Right renal pelvis (tissue), 4 donors: ENCODE measurements around the gene CANT1. TPM values are rescaled to one million over a fixed set of nuclear protein-coding genes. Genes with fewer than 3 reads are reported as not detected.

ENCODE experiments used
- DNase-seq, 4 donors: peaks; one replicate each; pipeline ENCODE4 v3.0.0-alpha.2; 2013; ENCODE audit warnings: low read depth in 4 of 4, low spot score in 3 of 4, missing footprints in 1 of 4
- polyA plus RNA-seq, 4 donors: library from polyadenylated mRNA; unstranded; fragments of 120-200 nt; gene quantifications; one replicate each; pipeline ENCODE4 v1.2.1, GENCODE V29; 2013; ENCODE audit not compliant: insufficient read length in 4 of 4

CANT1 gene
- 10 to 100 TPM; 44.6 to 55.8 (median 49.6) TPM for polyA plus RNA-seq

DNA sequence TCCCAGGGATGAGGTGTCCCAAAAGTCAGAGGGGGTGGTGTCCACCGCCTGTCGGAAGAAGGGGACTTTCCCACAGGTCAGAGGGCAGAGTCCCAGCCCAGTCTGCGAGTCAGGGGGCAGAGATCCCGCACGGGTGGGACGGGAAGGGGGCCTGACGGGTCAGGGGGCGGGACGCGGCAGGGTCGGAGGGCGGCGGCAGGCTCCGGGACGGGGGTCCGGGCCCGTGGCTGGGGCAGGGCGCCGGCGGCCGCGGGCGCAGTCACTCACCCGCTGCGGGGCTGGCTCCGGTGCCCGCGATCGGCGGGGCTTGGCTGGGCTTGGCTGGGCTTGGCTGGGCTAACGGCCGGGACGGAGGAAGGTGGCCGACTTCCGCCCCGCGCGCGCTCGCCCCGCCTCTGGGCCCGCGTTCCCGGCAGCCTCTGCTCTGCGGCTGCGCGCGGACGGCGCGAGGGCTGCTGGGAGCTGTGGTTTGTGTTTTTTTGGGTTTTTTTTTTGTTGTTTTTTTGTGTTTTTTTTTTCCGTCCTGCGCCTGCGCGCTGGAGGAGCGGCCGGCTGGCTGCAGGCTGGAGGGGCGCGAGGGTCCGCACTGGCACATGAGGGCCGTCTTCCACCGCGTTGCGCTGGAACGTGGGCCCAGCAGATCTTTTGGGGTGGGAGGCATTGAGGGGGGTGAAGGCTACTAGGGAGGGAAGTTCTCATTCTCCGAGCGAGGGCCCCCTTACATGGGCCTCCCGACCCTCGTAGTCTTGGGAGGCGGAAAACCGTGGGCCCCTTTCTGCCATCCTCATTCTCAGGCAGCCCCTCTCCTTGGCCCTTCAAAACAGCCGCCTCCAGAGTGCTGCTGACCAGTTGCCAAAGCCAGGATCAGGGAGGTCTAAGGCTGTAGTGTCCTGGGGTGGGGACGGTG lies at the start of gene CANT1:
CANT1 (minus strand) TSS at position 368 of the 907 bp plus-strand sequence. CDS start 12,142 bp downstream, outside the sequence.
- peak; percentile 77 to 87 (median 82) for DNase-seq

DNA sequence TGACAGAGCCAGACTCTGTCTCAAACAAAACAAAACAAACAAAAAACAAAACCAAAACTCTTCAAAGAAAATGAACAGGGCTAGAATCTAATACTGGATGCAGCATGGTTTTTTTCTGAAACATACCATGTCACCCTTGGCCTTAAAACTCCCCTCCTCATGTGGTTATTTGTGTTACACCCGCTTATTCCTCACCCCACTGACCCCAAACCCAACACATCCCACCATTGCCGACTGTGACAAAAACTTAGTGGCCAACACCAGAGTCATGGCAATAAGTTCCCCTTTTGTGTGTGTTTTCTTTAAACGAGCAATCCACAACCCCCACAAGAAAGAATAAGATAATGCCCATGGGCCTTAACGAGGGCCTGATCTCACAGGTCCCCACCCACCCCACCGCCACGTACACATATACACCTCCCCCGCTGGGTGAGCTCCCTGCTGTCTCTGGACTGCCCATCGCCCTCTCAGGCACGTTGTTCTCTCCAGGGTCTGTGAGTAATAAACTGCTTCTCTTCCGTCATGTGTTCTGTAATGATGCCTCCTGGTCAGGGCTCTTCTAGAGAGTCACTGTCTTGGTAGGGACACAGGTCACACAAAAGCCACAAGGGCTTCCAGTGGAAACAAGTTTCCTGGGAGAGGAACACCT lies 48.3 kb upstream of the CANT1 start:
- DNase-seq: no peak

DNA sequence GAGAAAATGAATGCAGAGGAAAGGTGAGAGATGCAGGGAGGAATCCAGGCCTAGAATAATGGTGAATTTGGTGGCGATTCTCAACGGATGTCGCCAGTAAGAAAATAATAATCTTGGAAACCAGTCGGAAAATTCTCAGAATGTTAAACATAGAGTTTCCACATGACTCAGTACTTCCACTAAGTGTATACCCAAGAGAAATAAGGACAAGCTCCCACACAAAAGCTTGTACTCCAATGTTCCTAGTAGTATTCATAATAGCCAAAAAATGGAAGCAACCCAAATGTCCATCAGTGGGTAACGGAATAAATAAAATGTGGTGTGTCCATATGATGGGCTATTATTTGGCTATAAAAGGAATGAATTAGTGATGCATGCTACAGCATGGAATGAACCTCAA lies 45.6 kb upstream of the CANT1 start:
- no peak for DNase-seq

DNA sequence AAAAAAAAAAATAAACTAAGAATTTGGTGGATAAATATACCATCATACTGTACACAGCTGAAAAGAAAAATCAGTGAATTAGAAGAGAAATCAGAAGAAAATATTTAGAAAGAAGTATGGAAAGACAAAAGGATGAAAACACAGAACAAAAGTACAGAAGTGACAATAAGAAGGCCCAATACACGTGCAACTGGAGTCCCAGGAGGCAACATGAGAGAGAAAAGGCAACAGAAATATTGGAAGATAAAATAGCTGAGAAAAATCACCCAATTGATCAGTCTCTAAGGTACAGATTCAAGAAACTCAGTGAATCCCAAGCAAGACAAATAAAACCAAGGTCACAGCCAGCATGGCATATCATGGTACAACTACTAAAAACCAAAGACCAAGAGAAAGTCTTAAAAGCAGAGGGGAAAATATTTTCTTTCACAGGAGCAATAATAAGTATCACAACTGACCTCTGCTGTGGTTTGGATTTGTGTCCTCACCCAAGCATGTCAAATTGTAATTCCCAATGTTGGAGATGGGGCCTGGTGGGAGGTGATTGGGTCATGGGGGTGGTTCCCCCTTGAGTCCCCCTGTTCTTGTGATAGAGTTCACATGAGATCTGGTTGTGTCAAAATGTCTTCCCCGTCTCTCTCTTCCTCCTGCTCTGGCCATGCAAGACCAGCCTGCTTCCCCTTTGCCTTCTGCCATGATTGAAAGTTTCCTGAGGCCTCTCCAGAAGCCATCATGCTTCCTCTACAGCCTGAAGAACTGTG lies 44.8 kb upstream of the CANT1 start:
- no peak for DNase-seq

DNA sequence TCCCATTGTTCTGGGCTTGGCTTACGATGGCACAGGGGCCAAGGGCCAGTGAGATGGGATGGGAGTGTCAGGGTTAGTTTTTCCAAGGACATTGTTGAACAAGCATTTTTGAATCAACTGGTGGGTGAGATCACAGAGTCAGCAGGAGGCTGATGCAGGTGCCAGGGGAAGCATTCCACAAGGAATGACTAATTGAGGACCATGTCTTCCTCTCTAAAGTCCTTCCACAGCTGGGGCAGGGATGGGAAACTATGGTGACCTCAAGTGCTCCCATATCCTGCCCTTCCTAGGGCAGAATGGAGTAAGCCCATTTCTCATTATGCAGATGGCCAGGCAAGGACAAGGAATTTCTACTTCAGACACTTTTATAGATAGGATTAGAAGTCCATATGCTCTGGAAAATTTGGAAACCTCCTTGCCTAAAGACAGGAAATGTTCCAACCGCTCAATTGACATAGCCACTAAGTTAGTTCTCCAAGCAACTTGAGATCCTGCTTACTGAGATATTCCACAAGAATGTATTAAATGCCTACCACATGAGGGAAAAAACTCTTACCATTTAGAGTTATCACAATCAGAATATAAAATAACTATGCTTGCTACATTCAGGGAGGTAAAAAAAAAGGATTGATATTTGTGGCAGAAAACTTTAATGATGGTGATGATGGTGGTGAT lies 43.8 kb upstream of the CANT1 start:
- DNase-seq: no peak

DNA sequence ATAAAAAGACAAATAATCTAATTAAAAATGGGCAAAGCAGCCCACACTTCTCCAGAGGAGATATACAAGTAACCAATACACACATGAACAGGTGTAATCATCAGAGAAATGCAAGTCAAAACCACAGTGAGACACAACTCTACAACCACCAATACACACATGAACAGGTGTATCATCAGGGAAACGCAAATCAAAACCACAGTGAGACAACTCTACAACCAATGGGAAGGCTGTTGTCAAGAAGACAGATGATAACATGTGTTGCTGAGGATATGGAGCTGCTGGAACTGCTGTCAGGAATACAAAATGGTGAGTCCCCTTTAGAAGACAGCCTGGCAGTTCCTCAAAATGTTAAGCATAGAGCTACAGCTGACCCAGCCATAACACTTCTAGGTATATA lies 42.6 kb upstream of the CANT1 start:
- no peak for DNase-seq

DNA sequence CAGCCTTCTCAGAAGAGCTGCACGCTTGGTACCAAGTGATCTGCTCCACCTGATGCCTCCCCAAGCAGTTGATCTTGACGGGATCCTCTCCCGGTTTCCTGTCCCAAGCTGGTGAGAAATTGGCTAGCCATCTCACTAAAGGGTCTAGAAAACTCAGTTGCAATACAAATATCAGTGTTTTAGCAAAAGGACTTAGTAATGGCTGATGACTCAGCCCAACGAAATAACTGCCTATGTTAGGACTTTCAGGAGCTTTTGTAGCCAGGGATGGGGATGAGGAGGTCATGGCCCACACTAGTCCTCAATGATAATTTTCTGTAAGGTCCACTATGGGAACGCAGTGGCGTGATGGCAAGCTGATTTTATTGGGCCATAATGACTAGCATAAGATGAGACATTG lies 41.7 kb upstream of the CANT1 start:
- no peak for DNase-seq

DNA sequence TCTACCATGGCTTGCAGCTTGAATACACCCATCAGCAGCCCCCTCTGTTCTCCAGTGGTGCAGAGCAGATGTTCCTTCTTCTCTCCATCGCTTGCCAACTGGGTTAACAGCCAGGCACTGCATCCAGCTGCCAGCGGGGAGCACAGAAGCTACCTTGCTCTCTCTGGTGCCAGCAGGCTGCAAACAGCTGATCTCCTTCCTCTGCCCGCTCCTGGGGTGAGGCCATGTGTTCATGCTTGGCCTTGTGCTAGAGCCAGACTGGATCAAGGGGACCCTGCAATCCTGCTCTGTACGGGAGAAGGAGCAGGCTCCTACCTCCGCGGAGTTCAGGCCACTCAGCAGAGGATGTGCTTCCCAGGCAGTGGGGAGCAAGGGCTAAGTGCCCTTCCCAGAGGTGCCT lies 41.0 kb upstream of the CANT1 start:
- no peak for DNase-seq

DNA sequence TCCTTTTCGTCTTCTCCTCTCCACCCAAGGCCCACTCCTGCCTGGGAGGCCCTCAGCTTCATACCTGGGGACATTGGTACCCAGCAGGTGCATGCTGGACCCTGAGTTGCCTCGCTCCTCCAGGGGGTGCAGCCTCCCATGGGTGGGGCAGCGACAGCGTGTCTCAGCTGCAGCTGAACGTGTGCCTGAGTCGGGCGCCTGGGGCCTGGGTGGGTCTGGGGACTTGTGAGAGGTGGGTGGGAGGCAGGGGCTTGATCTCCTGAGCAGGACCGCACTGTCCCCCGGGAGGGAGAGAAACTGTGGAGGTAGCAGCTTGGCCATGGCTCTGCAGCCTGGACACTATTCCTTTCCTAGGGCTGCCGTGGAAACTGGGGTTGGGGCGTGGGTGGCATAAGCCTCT lies 40.3 kb upstream of the CANT1 start:
- no peak for DNase-seq

DNA sequence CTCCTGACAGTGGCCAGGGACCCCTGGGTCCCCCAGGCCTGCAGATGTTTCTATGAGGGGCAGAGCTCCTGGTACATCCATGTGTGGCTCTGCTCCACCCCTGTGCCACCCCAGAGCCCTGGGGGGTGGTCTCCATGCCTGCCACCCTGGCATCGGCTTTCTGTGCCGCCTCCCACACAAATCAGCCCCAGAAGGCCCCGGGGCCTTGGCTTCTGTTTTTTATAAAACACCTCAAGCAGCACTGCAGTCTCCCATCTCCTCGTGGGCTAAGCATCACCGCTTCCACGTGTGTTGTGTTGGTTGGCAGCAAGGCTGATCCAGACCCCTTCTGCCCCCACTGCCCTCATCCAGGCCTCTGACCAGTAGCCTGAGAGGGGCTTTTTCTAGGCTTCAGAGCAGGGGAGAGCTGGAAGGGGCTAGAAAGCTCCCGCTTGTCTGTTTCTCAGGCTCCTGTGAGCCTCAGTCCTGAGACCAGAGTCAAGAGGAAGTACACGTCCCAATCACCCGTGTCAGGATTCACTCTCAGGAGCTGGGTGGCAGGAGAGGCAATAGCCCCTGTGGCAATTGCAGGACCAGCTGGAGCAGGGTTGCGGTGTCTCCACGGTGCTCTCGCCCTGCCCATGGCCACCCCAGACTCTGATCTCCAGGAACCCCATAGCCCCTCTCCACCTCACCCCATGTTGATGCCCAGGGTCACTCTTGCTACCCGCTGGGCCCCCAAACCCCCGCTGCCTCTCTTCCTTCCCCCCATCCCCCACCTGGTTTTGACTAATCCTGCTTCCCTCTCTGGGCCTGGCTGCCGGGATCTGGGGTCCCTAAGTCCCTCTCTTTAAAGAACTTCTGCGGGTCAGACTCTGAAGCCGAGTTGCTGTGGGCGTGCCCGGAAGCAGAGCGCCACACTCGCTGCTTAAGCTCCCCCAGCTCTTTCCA lies 39.5 kb upstream of the CANT1 start:
- no peak for DNase-seq

DNA sequence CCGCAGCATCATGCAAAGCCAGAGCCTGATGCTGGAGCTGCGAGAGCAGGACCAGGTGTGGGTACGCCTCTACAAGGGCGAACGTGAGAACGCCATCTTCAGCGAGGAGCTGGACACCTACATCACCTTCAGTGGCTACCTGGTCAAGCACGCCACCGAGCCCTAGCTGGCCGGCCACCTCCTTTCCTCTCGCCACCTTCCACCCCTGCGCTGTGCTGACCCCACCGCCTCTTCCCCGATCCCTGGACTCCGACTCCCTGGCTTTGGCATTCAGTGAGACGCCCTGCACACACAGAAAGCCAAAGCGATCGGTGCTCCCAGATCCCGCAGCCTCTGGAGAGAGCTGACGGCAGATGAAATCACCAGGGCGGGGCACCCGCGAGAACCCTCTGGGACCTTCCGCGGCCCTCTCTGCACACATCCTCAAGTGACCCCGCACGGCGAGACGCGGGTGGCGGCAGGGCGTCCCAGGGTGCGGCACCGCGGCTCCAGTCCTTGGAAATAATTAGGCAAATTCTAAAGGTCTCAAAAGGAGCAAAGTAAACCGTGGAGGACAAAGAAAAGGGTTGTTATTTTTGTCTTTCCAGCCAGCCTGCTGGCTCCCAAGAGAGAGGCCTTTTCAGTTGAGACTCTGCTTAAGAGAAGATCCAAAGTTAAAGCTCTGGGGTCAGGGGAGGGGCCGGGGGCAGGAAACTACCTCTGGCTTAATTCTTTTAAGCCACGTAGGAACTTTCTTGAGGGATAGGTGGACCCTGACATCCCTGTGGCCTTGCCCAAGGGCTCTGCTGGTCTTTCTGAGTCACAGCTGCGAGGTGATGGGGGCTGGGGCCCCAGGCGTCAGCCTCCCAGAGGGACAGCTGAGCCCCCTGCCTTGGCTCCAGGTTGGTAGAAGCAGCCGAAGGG lies 38.6 kb upstream of the CANT1 start:
- DNase-seq: no peak

DNA sequence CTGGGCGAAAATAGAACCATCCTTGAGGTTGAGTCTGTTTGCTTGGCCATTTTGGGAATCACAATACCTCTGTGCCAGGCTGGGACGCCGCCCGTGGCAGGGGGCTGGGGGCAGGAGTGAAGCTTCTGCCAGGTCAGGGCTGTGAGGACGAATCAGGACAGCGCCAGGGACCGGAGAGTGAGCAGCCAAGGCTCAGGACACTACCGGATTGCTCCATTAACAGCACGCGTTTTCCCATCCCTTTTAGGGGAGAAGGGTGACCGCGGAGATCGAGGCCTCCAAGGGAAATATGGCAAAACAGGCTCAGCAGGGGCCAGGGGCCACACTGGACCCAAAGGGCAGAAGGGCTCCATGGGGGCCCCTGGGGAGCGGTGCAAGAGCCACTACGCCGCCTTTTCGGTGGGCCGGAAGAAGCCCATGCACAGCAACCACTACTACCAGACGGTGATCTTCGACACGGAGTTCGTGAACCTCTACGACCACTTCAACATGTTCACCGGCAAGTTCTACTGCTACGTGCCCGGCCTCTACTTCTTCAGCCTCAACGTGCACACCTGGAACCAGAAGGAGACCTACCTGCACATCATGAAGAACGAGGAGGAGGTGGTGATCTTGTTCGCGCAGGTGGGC lies 37.8 kb upstream of the CANT1 start:
- DNase-seq: no peak

DNA sequence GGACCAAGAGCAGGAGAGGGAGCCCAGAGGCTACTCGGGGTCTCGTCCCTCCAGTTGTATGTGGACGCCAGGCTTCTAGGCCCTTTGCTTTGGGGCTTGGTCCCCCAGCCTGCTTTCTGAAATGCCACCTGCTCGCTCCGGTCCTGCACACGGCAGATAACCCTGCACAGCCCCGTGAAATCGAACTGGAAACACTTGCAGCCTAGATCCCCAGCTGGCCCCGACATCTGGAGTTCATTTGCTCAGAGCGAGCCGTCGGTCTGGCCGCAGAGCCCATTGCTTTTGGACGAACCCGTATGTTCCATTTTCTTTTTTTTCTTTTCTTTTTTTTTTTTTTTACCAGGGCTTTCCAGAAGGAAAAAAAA lies 37.3 kb upstream of the CANT1 start:
- no peak for DNase-seq

DNA sequence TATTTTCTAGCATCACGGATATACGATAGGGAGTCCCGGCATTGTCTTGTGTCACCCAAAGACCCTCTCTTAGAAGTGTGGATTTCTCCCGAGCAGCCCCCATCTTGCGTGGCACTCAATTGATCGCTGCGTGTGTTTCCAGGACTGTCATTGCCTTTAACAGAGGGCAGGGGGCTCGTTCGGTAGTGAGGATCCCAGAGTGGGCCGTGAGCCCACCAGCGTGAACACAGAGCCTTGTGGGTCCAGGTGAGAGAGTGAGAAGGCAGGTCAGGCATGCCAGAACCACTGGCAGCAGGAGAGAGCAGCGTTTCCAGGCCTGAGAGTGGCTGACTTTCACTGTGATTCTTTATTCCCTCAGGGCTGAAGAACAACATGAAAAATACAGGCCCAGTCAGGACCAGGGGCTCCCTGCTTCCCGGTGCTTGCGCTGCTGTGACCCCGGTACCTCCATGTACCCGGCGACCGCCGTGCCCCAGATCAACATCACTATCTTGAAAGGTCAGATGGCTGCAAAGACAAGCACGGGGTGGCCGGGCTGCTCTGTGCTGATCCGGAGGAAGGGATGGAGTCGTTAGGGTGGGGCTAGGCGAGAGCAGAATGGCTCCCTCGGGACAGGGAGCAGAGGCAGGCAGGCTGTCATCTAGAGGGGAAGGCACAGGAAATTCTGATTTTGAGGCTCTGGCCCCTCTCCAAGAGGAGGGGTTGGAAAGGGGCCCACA lies 36.8 kb upstream of the CANT1 start:
- no peak for DNase-seq

DNA sequence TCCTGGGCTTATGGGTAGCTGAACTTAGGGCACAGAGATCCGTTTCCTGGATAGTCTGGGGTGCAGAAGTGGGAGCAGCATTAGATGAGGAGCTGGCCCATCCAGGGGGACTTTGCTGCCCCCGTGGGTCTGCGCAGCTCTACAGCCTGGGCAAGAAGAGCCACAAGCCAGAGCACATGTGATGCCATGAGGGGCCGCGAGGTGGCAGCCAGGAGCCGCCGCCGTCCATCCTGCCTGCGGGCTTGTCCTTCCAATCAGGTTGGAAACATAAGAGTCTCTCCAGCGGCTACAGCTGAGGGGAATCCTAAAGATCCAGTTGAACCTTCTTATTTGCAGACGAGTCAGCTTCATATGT lies 36.3 kb upstream of the CANT1 start:
- peak in 2 of 4 donors; percentile 35 to 56 for DNase-seq

DNA sequence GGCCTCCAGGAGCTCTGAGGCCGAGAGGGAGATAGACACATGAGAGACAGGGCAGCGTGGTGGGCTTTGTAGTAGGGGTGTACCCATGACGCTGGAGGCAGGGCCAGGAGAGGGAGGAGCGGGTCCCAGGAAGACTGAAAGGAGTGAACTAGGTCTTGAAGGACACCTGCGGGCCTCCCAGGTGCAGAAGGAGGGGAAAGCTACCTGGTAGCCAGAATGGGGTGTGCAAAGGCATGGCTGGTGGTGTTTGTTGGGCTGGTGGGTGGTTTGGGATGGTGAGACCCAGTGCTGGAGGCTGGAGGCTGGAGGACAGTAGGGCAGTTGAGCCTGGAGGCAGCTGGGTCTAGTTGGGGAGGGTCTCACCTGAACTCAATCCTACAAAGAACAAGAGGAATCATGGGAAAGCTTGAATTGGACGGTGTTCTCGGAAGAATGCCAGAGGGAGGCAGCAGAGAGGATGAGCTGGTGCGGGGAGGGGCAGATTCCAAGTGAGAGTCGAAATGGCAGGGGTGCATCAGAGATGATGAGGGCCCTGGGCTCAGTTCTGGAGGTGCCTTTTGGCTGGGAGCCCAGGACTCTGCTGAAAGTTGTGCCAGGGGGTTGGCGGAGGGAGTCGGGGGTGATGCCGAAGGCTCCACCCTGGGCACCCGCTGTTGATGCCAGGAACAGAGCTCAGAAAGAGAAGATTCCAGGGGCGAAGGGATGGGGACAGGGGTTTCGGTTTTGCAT lies 35.6 kb upstream of the CANT1 start:
- no peak for DNase-seq

DNA sequence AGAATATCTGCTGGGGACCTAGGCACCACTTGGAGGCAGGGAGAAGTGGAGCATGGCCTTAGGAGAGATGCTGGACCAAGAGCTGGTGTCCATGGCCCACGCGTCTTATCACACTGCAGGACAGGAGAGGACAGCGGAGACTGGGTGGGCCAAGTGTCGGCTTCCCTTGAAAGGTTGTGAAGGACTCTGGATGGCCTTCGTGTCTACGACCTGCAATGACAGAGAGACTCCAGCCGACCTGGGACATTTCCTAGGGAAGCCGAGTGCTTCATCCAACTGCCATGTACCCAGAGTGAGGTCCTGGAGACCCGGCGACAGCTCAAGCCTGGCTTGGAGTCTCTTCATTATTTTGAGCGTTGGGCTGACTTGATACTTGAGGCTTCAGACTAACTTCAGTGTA lies 34.9 kb upstream of the CANT1 start:
- DNase-seq: no peak
